Naive thymus-derived CD8-positive, alpha-beta T cell (primary cell): ENCODE measurements around the gene S100A13. TPM values are rescaled to one million over a fixed set of nuclear protein-coding genes. Genes with fewer than 3 reads are reported as not detected.
A peak's percentile ranks its signal among the peaks of the same experiment; 100 is the strongest.

Source experiments
- ATAC-seq, 2 donors: fragments of 150-1000 bp; cut with Tn5 transposase in 1 of 2; sonication (Bioruptor Pico), chemical (Tn5 transposase) in 1 of 2; 1 replicate in 1 of 2; 2 replicates in 1 of 2; pipeline ENCODE4 v1.10.0; 2021; ENCODE audit warnings: mild to moderate bottlenecking in 2 of 2, moderate library complexity in 2 of 2
- POLR2A ChIA-PET: fragments of 350-600 bp; sonication (Branson Sonifier 250); formaldehyde crosslinking; loops from one replicate; lab custom pipeline; 2021; ENCODE audit warnings: antibody characterized with exemption; lab: Charles Lee
- DNase-seq, 10 donors: peaks; one replicate each; pipeline versions ENCODE4 v3.0.0 to v3.0.0-alpha.2; 2020 to 2022
- H3K27ac Mint-ChIP-seq, 10 donors: one replicate each; pipeline ENCODE4 v1.8.0; 2020 to 2022; ENCODE audit warnings: mild to moderate bottlenecking in 10 of 10, mixed read lengths in 10 of 10, moderate library complexity in 4 of 10, inconsistent platforms in 1 of 10
- H3K27me3 Mint-ChIP-seq, 5 donors: one replicate each; pipeline ENCODE4 v1.8.0; 2021 to 2022; ENCODE audit warnings: mixed read lengths in 5 of 5
- H3K36me3 Mint-ChIP-seq, 3 donors: one replicate each; pipeline ENCODE4 v1.8.0; 2020 to 2022; ENCODE audit warnings: mixed read lengths in 3 of 3, mild to moderate bottlenecking in 2 of 3, inconsistent platforms in 1 of 3
- H3K4me1 Mint-ChIP-seq, 4 donors: one replicate each; pipeline ENCODE4 v1.8.0; 2021 to 2022; ENCODE audit warnings: mixed read lengths in 4 of 4
- H3K4me3 Mint-ChIP-seq, 10 donors: one replicate each; pipeline ENCODE4 v1.8.0; 2020 to 2022; ENCODE audit warnings: mild to moderate bottlenecking in 10 of 10, mixed read lengths in 10 of 10, moderate library complexity in 6 of 10, inconsistent platforms in 1 of 10
- H3K9me3 Mint-ChIP-seq, 9 donors: one replicate each; pipeline ENCODE4 v1.8.0; 2020 to 2022; ENCODE audit warnings: mixed read lengths in 9 of 9, mild to moderate bottlenecking in 3 of 9, inconsistent platforms in 1 of 9, moderate library complexity in 1 of 9
- polyA plus RNA-seq, 3 donors: library from polyadenylated mRNA; unstranded; fragments of 300-500 nt; fragmentation: Illumina TruSeq; gene quantifications; one replicate each; pipeline ENCODE4 v1.2.3, GENCODE V29; 2021
- total RNA-seq, 8 experiments: library from RNA in 2 of 8; stranded (reverse) in 2 of 8; gene quantifications; one replicate each; pipeline ENCODE4 v1.2.3 and lab custom pipeline; 2021 to 2026

Gene S100A13
- total and polyA plus RNA-seq, 5 experiments from 2014 or later: 0.94 to 6.0 (median 1.9) TPM

- no peaks in the 10 kb centered on the region for H3K27me3 Mint-ChIP-seq
- peak; percentile 87 to 99 (median 96) for DNase-seq
- H3K9me3 Mint-ChIP-seq: no peaks in the 10 kb centered on the region
- H3K4me1 Mint-ChIP-seq: peaks cover 12 to 47% (median 39%) of the 10 kb centered on the region in 4 donors
- peaks cover 9 to 42% (median 10%) of the 10 kb centered on the region in 3 donors for H3K36me3 Mint-ChIP-seq
- peak within 1 kb of the TSS; percentile 94 to 100 (median 100) for H3K4me3 Mint-ChIP-seq
- peak within 1 kb of the TSS; percentile 98 to 100 (median 100) for H3K27ac Mint-ChIP-seq
- ATAC-seq: peak; percentile 87 to 89
- POLR2A ChIA-PET: interaction anchor here (0.6 to 3.2 kb wide), 33 partner anchors 10 to 1349 kb away, joined by 3 to 85 read pairs (median 5); partner anchors contain the start of genes CREB3L4, FLAD1, ILF2 and INTS3
Observed at GRCh38 chr1:153633754-153634665, 6.7 kb upstream of the S100A13 start, which contains the start of gene CHTOP. Gene CHTOP, plus strand, starts transcription at chr1:153634066. Its CDS starts 2,523 bp downstream, at chr1:153636589.

- no peak for DNase-seq
- Mint-ChIP-seq H3K4me3 (peak overlapping the region; percentile 94 to 100 (median 100)), H3K4me1 (peaks cover 12 to 42% (median 37%) of the 10 kb centered on the region in 4 donors), H3K27me3 (no peaks in the 10 kb centered on the region), H3K36me3 (peaks cover 9 to 34% (median 10%) of the 10 kb centered on the region in 3 donors), H3K27ac (peak overlapping the region; percentile 98 to 100 (median 100)), H3K9me3 (no peaks in the 10 kb centered on the region)
- ATAC-seq: no peak
- POLR2A ChIA-PET: interaction anchor here (0.6 to 3.2 kb wide), 27 partner anchors 9 to 994 kb away, joined by 3 to 85 read pairs (median 6); partner anchors contain the start of genes CREB3L4, ILF2, INTS3 and JTB
Observed at GRCh38 chr1:153633161-153633753, 6.0 kb upstream of the S100A13 start.

- DNase-seq: no peak
- Mint-ChIP-seq H3K27ac (peak overlapping the region in 3 of 10 donors; percentile 10 to 77 (median 43)), H3K27me3 (peaks cover 0 to 12% (median 8%) of the 10 kb centered on the region in 5 donors), H3K9me3 (no peaks in the 10 kb centered on the region), H3K36me3 (peaks cover 0 to 16% (median 0%) of the 10 kb centered on the region in 3 donors), H3K4me3 (no peak overlapping the region), H3K4me1 (peaks cover 13 to 40% (median 27%) of the 10 kb centered on the region in 4 donors)
- ATAC-seq: no peak
- POLR2A ChIA-PET: interaction anchor here (0.6 kb wide), 1 partner anchor 291 kb away, joined by 4 read pairs; the partner anchor contains the start of gene GATAD2B
Observed at GRCh38 chr1:153631047-153632022, 4.0 kb upstream of the S100A13 start.

GRCh38 chr1:153630384-153630783 lies 3.1 kb upstream of the S100A13 start:
- no peak overlapping the region for H3K4me3 Mint-ChIP-seq
- H3K4me1 Mint-ChIP-seq: peaks cover 16 to 31% (median 25%) of the 10 kb centered on the region in 4 donors
- no peak for DNase-seq
- peak overlapping the region in 1 of 10 donors; percentile 35 for H3K27ac Mint-ChIP-seq
- H3K27me3 Mint-ChIP-seq: peaks cover 0 to 17% (median 11%) of the 10 kb centered on the region in 5 donors
- no peaks in the 10 kb centered on the region for H3K9me3 Mint-ChIP-seq
- POLR2A ChIA-PET: interaction anchor here (0.6 kb wide), 1 partner anchor 233 kb away, joined by 3 read pairs; no protein-coding TSS in a partner anchor
- no peak for ATAC-seq
- peaks cover 0 to 8% (median 0%) of the 10 kb centered on the region in 3 donors for H3K36me3 Mint-ChIP-seq

GRCh38 chr1:153629971-153630370 lies 2.7 kb upstream of the S100A13 start:
- peaks cover 16 to 28% (median 25%) of the 10 kb centered on the region in 4 donors for H3K4me1 Mint-ChIP-seq
- ATAC-seq (no peak), DNase-seq (no peak)
- no peaks in the 10 kb centered on the region for H3K9me3 Mint-ChIP-seq
- no peak overlapping the region for H3K27ac Mint-ChIP-seq
- peaks cover 0 to 17% (median 11%) of the 10 kb centered on the region in 5 donors for H3K27me3 Mint-ChIP-seq
- no peak overlapping the region for H3K4me3 Mint-ChIP-seq
- POLR2A ChIA-PET: no interaction called here
- peaks cover 0 to 5% (median 0%) of the 10 kb centered on the region in 3 donors for H3K36me3 Mint-ChIP-seq

GRCh38 chr1:153629343-153629665 lies 2.0 kb upstream of the S100A13 start:
- H3K9me3 Mint-ChIP-seq: no peaks in the 10 kb centered on the region
- H3K4me3 Mint-ChIP-seq: peak overlapping the region in 1 of 10 donors; percentile 54
- ATAC-seq (no peak), DNase-seq (no peak)
- H3K36me3 Mint-ChIP-seq: peaks cover 0 to 2% (median 0%) of the 10 kb centered on the region in 3 donors
- H3K4me1 Mint-ChIP-seq: peaks cover 13 to 25% (median 23%) of the 10 kb centered on the region in 4 donors
- H3K27me3 Mint-ChIP-seq: peaks cover 0 to 17% (median 11%) of the 10 kb centered on the region in 5 donors
- POLR2A ChIA-PET: no interaction called here
- H3K27ac Mint-ChIP-seq: peak overlapping the region in 3 of 10 donors; percentile 22 to 77 (median 53)

- Mint-ChIP-seq H3K4me1 (peaks cover 13 to 23% (median 19%) of the 10 kb centered on the region in 4 donors), H3K4me3 (no peak overlapping the region), H3K9me3 (no peaks in the 10 kb centered on the region), H3K27me3 (peaks cover 0 to 17% (median 11%) of the 10 kb centered on the region in 5 donors), H3K27ac (peak overlapping the region in 1 of 10 donors; percentile 22), H3K36me3 (no peaks in the 10 kb centered on the region)
- POLR2A ChIA-PET: no interaction called here
- DNase-seq (no peak), ATAC-seq (no peak)
Observed at GRCh38 chr1:153628638-153629342, 1.5 kb upstream of the S100A13 start.

- peaks cover 0 to 17% (median 11%) of the 10 kb centered on the region in 5 donors for H3K27me3 Mint-ChIP-seq
- peaks cover 8 to 16% (median 11%) of the 10 kb centered on the region in 4 donors for H3K4me1 Mint-ChIP-seq
- no peaks in the 10 kb centered on the region for H3K36me3 Mint-ChIP-seq
- POLR2A ChIA-PET: interaction anchor here (0.6 kb wide), 1 partner anchor 42 kb away, joined by 3 read pairs; no protein-coding TSS in a partner anchor
- ATAC-seq: no peak
- DNase-seq: no peak
- H3K4me3 Mint-ChIP-seq: peak within 1 kb of the TSS in 1 of 10 donors; percentile 36
- peak within 1 kb of the TSS in 3 of 10 donors; percentile 6 to 22 (median 7) for H3K27ac Mint-ChIP-seq
- no peaks in the 10 kb centered on the region for H3K9me3 Mint-ChIP-seq
Observed at GRCh38 chr1:153627715-153628626, 666 bp upstream of the S100A13 start, which contains the start of gene S100A1. Gene S100A1, plus strand, starts transcription at chr1:153628434. Its CDS starts 2,088 bp downstream, at chr1:153630522.

GRCh38 chr1:153626477-153626903 lies 815 bp downstream of the S100A13 start:
- no peaks in the 10 kb centered on the region for H3K36me3 Mint-ChIP-seq
- no peaks in the 10 kb centered on the region for H3K9me3 Mint-ChIP-seq
- H3K27me3 Mint-ChIP-seq: peaks cover 0 to 17% (median 11%) of the 10 kb centered on the region in 5 donors
- no peak overlapping the region for H3K4me3 Mint-ChIP-seq
- DNase-seq (no peak), ATAC-seq (no peak)
- POLR2A ChIA-PET: no interaction called here
- H3K4me1 Mint-ChIP-seq: peaks cover 7 to 14% (median 10%) of the 10 kb centered on the region in 4 donors
- peak overlapping the region in 1 of 10 donors; percentile 44 for H3K27ac Mint-ChIP-seq
